IPS-20b (cell line): Measurements from ENCODE around the gene NRDE2.

Source experiments
- H3K27ac ChIP-seq: one replicate; pipeline ENCODE4 v1.5.1; 2013; ENCODE audit warnings: low read length
- H3K27me3 ChIP-seq: 2 replicates; pipeline ENCODE4 v1.6.1; 2013; ENCODE audit warnings: mild to moderate bottlenecking, low read length, inconsistent platforms; ENCODE audit not compliant: insufficient read depth
- H3K36me3 ChIP-seq: 2 replicates; pipeline ENCODE4 v1.6.1; 2013; ENCODE audit warnings: low read depth, mild to moderate bottlenecking, inconsistent platforms, low read length, moderate library complexity; ENCODE audit not compliant: insufficient read depth
- H3K4me1 ChIP-seq: 2 replicates; pipeline ENCODE4 v1.6.1; 2013; ENCODE audit warnings: mild to moderate bottlenecking, control low read depth, inconsistent platforms, low read length, moderate library complexity; ENCODE audit not compliant: insufficient read depth
- H3K4me3 ChIP-seq: 2 replicates; pipeline ENCODE4 v1.5.1; 2013; ENCODE audit warnings: mild to moderate bottlenecking, low read length, inconsistent platforms
- H3K9ac ChIP-seq: 2 replicates; pipeline ENCODE4 v1.6.1; 2013; ENCODE audit warnings: low read depth, mild to moderate bottlenecking, inconsistent platforms, low read length, moderate library complexity
- H3K9me3 ChIP-seq: 2 replicates; pipeline ENCODE4 v1.6.1; 2013; ENCODE audit warnings: mild to moderate bottlenecking, low read depth, low read length, inconsistent platforms; ENCODE audit not compliant: insufficient read depth

The NRDE2 gene

GRCh38 chr14:90331497-90332270 is at the start of gene NRDE2:
Gene NRDE2, minus strand, starts transcription at chr14:90331941. Its CDS starts 37 bp downstream, at chr14:90331904.
- Histone ChIP-seq H3K4me3 (peak within 1 kb of the TSS; percentile 84), H3K9me3 (no peaks in the 10 kb centered on the region), H3K4me1 (no peaks in the 10 kb centered on the region), H3K27ac (peak within 1 kb of the TSS; percentile 72), H3K9ac (peak within 1 kb of the TSS; percentile 92; the same call in 1 of the 2 replicates), H3K27me3 (peaks cover 30% of the 10 kb centered on the region), H3K36me3 (no peaks in the 10 kb centered on the region)

- Histone ChIP-seq H3K27me3 (peaks cover 18% of the 10 kb centered on the region), H3K4me1 (peaks cover 12% of the 10 kb centered on the region; the same call in 1 of the 2 replicates), H3K9me3 (no peaks in the 10 kb centered on the region), H3K9ac (peak overlapping the region; percentile 86; the same call in 1 of the 2 replicates), H3K36me3 (no peaks in the 10 kb centered on the region), H3K27ac (no peak overlapping the region), H3K4me3 (peak overlapping the region; percentile 77)
Observed at GRCh38 chr14:90381011-90381786, 49.5 kb upstream of the NRDE2 start.

GRCh38 chr14:90379106-90379505 is 47.4 kb upstream of the NRDE2 start:
- no peak overlapping the region for H3K9ac ChIP-seq
- H3K9me3 ChIP-seq: no peaks in the 10 kb centered on the region
- peaks cover 8% of the 10 kb centered on the region; the same call in 1 of the 2 replicates for H3K4me1 ChIP-seq
- H3K27me3 ChIP-seq: peaks cover 2% of the 10 kb centered on the region
- H3K27ac ChIP-seq: no peak overlapping the region
- no peak overlapping the region for H3K4me3 ChIP-seq
- no peaks in the 10 kb centered on the region for H3K36me3 ChIP-seq

- H3K27ac ChIP-seq: no peak overlapping the region
- no peak overlapping the region for H3K9ac ChIP-seq
- H3K4me3 ChIP-seq: no peak overlapping the region
- no peaks in the 10 kb centered on the region for H3K27me3 ChIP-seq
- H3K4me1 ChIP-seq: peaks cover 6% of the 10 kb centered on the region; the same call in 1 of the 2 replicates
- H3K9me3 ChIP-seq: no peaks in the 10 kb centered on the region
- H3K36me3 ChIP-seq: no peaks in the 10 kb centered on the region
Observed at GRCh38 chr14:90378249-90378648, 46.5 kb upstream of the NRDE2 start.

- Histone ChIP-seq H3K9me3 (no peaks in the 10 kb centered on the region), H3K4me1 (no peaks in the 10 kb centered on the region), H3K36me3 (no peaks in the 10 kb centered on the region), H3K4me3 (no peak overlapping the region), H3K9ac (no peak overlapping the region), H3K27ac (no peak overlapping the region), H3K27me3 (no peaks in the 10 kb centered on the region)
Observed at GRCh38 chr14:90375934-90376333, 44.2 kb upstream of the NRDE2 start.

- Histone ChIP-seq H3K9ac (no peak overlapping the region), H3K27me3 (no peaks in the 10 kb centered on the region), H3K27ac (no peak overlapping the region), H3K4me3 (no peak overlapping the region), H3K4me1 (no peaks in the 10 kb centered on the region), H3K9me3 (no peaks in the 10 kb centered on the region), H3K36me3 (no peaks in the 10 kb centered on the region)
Observed at GRCh38 chr14:90374813-90375212, 43.1 kb upstream of the NRDE2 start.

- no peaks in the 10 kb centered on the region for H3K4me1 ChIP-seq
- no peaks in the 10 kb centered on the region for H3K36me3 ChIP-seq
- no peak overlapping the region for H3K4me3 ChIP-seq
- no peak overlapping the region for H3K9ac ChIP-seq
- no peaks in the 10 kb centered on the region for H3K27me3 ChIP-seq
- no peaks in the 10 kb centered on the region for H3K9me3 ChIP-seq
- H3K27ac ChIP-seq: no peak overlapping the region
Observed at GRCh38 chr14:90373887-90374286, 42.1 kb upstream of the NRDE2 start.

GRCh38 chr14:90368946-90369721 is 37.4 kb upstream of the NRDE2 start:
- no peak overlapping the region for H3K9ac ChIP-seq
- H3K4me3 ChIP-seq: no peak overlapping the region
- no peaks in the 10 kb centered on the region for H3K36me3 ChIP-seq
- no peak overlapping the region for H3K27ac ChIP-seq
- no peaks in the 10 kb centered on the region for H3K9me3 ChIP-seq
- no peaks in the 10 kb centered on the region for H3K4me1 ChIP-seq
- H3K27me3 ChIP-seq: no peaks in the 10 kb centered on the region

- Histone ChIP-seq H3K4me3 (no peak overlapping the region), H3K4me1 (no peaks in the 10 kb centered on the region), H3K9me3 (no peaks in the 10 kb centered on the region), H3K27ac (no peak overlapping the region), H3K36me3 (no peaks in the 10 kb centered on the region), H3K27me3 (no peaks in the 10 kb centered on the region), H3K9ac (no peak overlapping the region)
Observed at GRCh38 chr14:90362558-90362896, 30.8 kb upstream of the NRDE2 start.

- no peak overlapping the region for H3K9ac ChIP-seq
- no peaks in the 10 kb centered on the region for H3K4me1 ChIP-seq
- no peak overlapping the region for H3K4me3 ChIP-seq
- H3K27ac ChIP-seq: no peak overlapping the region
- no peaks in the 10 kb centered on the region for H3K36me3 ChIP-seq
- H3K9me3 ChIP-seq: no peaks in the 10 kb centered on the region
- no peaks in the 10 kb centered on the region for H3K27me3 ChIP-seq
Observed at GRCh38 chr14:90361865-90362557, 30.3 kb upstream of the NRDE2 start.

- no peaks in the 10 kb centered on the region for H3K36me3 ChIP-seq
- H3K27me3 ChIP-seq: no peaks in the 10 kb centered on the region
- H3K4me1 ChIP-seq: no peaks in the 10 kb centered on the region
- no peaks in the 10 kb centered on the region for H3K9me3 ChIP-seq
- no peak overlapping the region for H3K9ac ChIP-seq
- H3K4me3 ChIP-seq: no peak overlapping the region
- H3K27ac ChIP-seq: no peak overlapping the region
Observed at GRCh38 chr14:90358359-90358758, 26.6 kb upstream of the NRDE2 start.
